ENCODE measurements around the gene ORC1. TPM values are rescaled to one million over a fixed set of nuclear protein-coding genes. Genes with fewer than 3 reads are reported as not detected.

The ORC1 gene
- total and polyA plus RNA-seq, 2 of the 8 experiments (the other 6 are each of a cell fraction or from before 2014, with no cell fraction given): 36.9 to 49.0 TPM

DNA sequence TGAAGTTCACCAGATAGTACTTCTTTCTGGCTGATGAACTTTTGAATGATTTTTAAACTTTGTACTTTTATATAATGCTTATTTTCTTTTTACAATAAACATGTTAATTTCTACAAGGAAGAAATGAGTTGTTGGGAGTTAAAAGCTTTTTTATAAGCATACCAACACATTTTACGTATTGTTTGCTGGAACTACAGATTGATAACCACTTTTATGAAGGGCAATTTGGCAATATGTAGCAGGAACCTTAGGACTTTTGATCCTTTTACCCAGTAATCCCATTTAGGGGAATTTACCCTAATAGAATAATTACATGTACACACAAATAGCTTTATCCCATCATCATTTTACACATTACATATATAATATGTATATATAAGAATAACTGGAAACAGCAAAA is 16.5 kb upstream of the ORC1 start:
- Histone ChIP-seq H2AK5ac (ENCODE audit: low read depth, low read length) (no peak overlapping the region), H2BK5ac (ENCODE audit: low read depth, low read length) (no peak overlapping the region), H2BK15ac (ENCODE audit: low read length) (no peak overlapping the region), H3K56ac (replicated peaks; ENCODE audit: insufficient read length, low read depth, low read length) (no peak overlapping the region), H3K79me1 (ENCODE audit: low read depth, low read length) (no peaks in the 10 kb centered on the region), H3K4me2 (ENCODE audit: insufficient read depth in 1 of 2, low read depth in 2 of 2, low read length in 2 of 2) (no peak overlapping the region), H3K9me3 (ENCODE audit: insufficient read depth in 2 of 2, low read depth in 1 of 2, low read length in 1 of 2) (no peaks in the 10 kb centered on the region), H3K4me1 (replicated peaks in 1 of 4; ENCODE audit: control insufficient read depth in 3 of 4, insufficient read depth in 4 of 4, low read length in 3 of 4) (no peaks in the 10 kb centered on the region), H4K8ac (ENCODE audit: extremely low read depth, insufficient read depth, low read length) (no peak overlapping the region), H3K14ac (ENCODE audit: insufficient read length) (no peak overlapping the region), H3K36me3 (ENCODE audit: control insufficient read depth in 2 of 4, insufficient read depth in 4 of 4, low read length in 3 of 4) (peaks cover 2 to 67% (median 29%) of the 10 kb centered on the region in 4 experiments; a peak in 7 of 8 replicates), H2BK12ac (ENCODE audit: low read depth, low read length) (no peak overlapping the region), H4K91ac (replicated peaks; ENCODE audit: insufficient read length, low read length) (no peak overlapping the region), H3K18ac (ENCODE audit: extremely low read depth, low read length) (no peak overlapping the region), H2BK20ac (ENCODE audit: low read length) (no peak overlapping the region), H4K5ac (ENCODE audit: insufficient read length, low read depth, low read length) (no peak overlapping the region), H3K9ac (replicated peaks in 1 of 4; ENCODE audit: extremely low read depth in 1 of 4, low read depth in 3 of 4, low read length in 3 of 4) (no peak overlapping the region), H3K23me2 (ENCODE audit: low read depth, low read length) (no peaks in the 10 kb centered on the region), H4K20me1 (replicated peaks in 1 of 2; ENCODE audit: control insufficient read depth in 1 of 2, insufficient read depth in 2 of 2, low read length in 2 of 2) (peaks cover 0 to 3% of the 10 kb centered on the region in 2 experiments), H2AFZ (ENCODE audit: low read length) (no peak overlapping the region), H3K23ac (ENCODE audit: insufficient read length) (no peak overlapping the region), H3K27ac (ENCODE audit: low read depth, low read length) (no peak overlapping the region), H3K79me2 (ENCODE audit: control insufficient read depth in 1 of 2, insufficient read depth in 2 of 2, low read length in 2 of 2) (no peaks in the 10 kb centered on the region), H3K27me3 (replicated peaks in 1 of 4; ENCODE audit: control insufficient read depth in 3 of 4, extremely low read depth in 1 of 4, insufficient read depth in 3 of 4, low read length in 3 of 4) (no peaks in the 10 kb centered on the region), H3K4ac (replicated peaks; ENCODE audit: insufficient read length, low read depth, low read length) (no peak overlapping the region), H2BK120ac (replicated peaks; ENCODE audit: low read depth, low read length) (no peak overlapping the region), H3K4me3 (ENCODE audit: extremely low read depth in 1 of 4, insufficient read depth in 2 of 4, low read depth in 3 of 4, low read length in 4 of 4) (no peak overlapping the region)
- no peak for TF ChIP-seq PHF8 (conservative IDR thresholded peaks at IDR 0.05; ENCODE audit: low read depth, low read length)
- whole genome bisulfite sequencing, 2 experiments (ENCODE audit: extremely low coverage in 1 of 2, insufficient coverage in 1 of 2, insufficient read length in 1 of 2, insufficient replicate concordance in 2 of 2, low coverage in 1 of 2, low lambda C conversion rate in 2 of 2, missing lambda C conversion rate in 1 of 2): 97% methylated on average over 1 of the region's 1 CpG; no CpG with 5 or more reads in 1 of the 2 experiments
- DNase-seq (ENCODE audit: low read depth in 1 of 2, low spot score in 2 of 2) (no peak), FAIRE-seq (no peak)
- ChIA-PET CTCF (ENCODE audit: partially characterized antibody) (no interaction called here), POLR2A (ENCODE audit: partially characterized antibody) (interaction anchor here (0.6 to 10.6 kb wide), 2 partner anchors 18 to 383 kb away, joined by 4 to 82 read pairs; partner anchors contain the start of genes ORC1 and PRPF38A)
